PC-3 (cell line): ENCODE data around the gene CFAP161. TPM values are rescaled to one million over a fixed set of nuclear protein-coding genes. Genes with fewer than 3 reads are reported as not detected.

Experiments
- ATAC-seq: fragments of 200-7000 bp; cut with Tn5 transposase; 2 replicates; pipeline ENCODE4 v1.9.1; 2020; ENCODE audit warnings: mild to moderate bottlenecking, moderate library complexity
- BruUV-seq: library from RNA; stranded (reverse); fragments of 400-500 nt; replicated peaks from 2 replicates; lab custom pipeline; 2021; lab: Mats Ljungman, UMichigan
- CTCF ChIA-PET: fragments of 300-600 bp; sonication (Branson Sonifier 250); formaldehyde crosslinking; loops from one replicate; lab custom pipeline; 2022; ENCODE audit warnings: antibody characterized with exemption; lab: Charles Lee
- POLR2A ChIA-PET: fragments of 300-600 bp; sonication (Branson Sonifier 250); formaldehyde crosslinking; loops from one replicate; lab custom pipeline; 2022; ENCODE audit warnings: antibody characterized with exemption; ENCODE audit not compliant: unreplicated experiment; lab: Charles Lee
- DNase-seq: peaks from one replicate; pipeline ENCODE4 v3.0.0-alpha.2; 2015
- H2AFZ ChIP-seq: fragments of 300-600 bp; sonication (generic); 2 replicates; pipeline ENCODE4 v1.6.0; 2016; ENCODE audit warnings: antibody characterized with exemption, low read length
- H3F3A ChIP-seq: fragments of 300-600 bp; sonication (generic); one replicate; pipeline ENCODE4 v1.6.0; 2017; ENCODE audit warnings: antibody characterized with exemption, low read length, control low read depth, mild to moderate bottlenecking; ENCODE audit not compliant: unreplicated experiment
- H3K27ac ChIP-seq: fragments of 300-600 bp; sonication (generic); 2 replicates; pipeline ENCODE4 v1.5.1; 2016; ENCODE audit warnings: mild to moderate bottlenecking, low read length
- H3K27me3 ChIP-seq: fragments of 300-600 bp; sonication (generic); 2 replicates; pipeline ENCODE4 v1.6.1; 2016; ENCODE audit warnings: low read length, mixed read lengths
- H3K36me3 ChIP-seq: fragments of 300-600 bp; sonication (generic); 2 replicates; pipeline ENCODE4 v1.6.1; 2016; ENCODE audit warnings: low read depth, mixed run types, low read length, mixed read lengths
- H3K4me1 ChIP-seq: fragments of 300-600 bp; sonication (generic); 2 replicates; pipeline ENCODE4 v1.5.1; 2016; ENCODE audit warnings: low read length; ENCODE audit not compliant: insufficient read depth
- H3K4me2 ChIP-seq: fragments of 300-600 bp; sonication (generic); 2 replicates; pipeline ENCODE4 v1.6.0; 2016; ENCODE audit warnings: low read length
- H3K4me3 ChIP-seq: fragments of 300-600 bp; sonication (generic); 2 replicates; pipeline ENCODE4 v1.5.1; 2016; ENCODE audit warnings: mild to moderate bottlenecking, low read length, mixed read lengths
- H3K79me2 ChIP-seq: fragments of 300-600 bp; sonication (generic); 2 replicates; pipeline ENCODE4 v1.6.1; 2017; ENCODE audit warnings: low read length, mixed read lengths
- H3K9ac ChIP-seq: fragments of 300-600 bp; sonication (generic); 2 replicates; pipeline ENCODE4 v1.6.0; 2016; ENCODE audit warnings: mild to moderate bottlenecking, low read length
- H3K9me2 ChIP-seq: fragments of 300-600 bp; sonication (generic); replicated peaks from 2 replicates; pipeline ENCODE4 v1.6.1; 2016; ENCODE audit warnings: mixed run types, low read length, mixed read lengths
- H3K9me3 ChIP-seq: fragments of 300-600 bp; sonication (generic); 2 replicates; pipeline ENCODE4 v1.6.1; 2016; ENCODE audit warnings: low read length, mixed read lengths
- H4K20me1 ChIP-seq: fragments of 300-600 bp; sonication (generic); 2 replicates; pipeline ENCODE4 v1.6.1; 2016; ENCODE audit warnings: low read length, mixed read lengths
- CTCF ChIP-seq: fragments of 300-600 bp; sonication (generic); conservative IDR thresholded peaks from 2 replicates; pipeline ENCODE4 v1.5.1; 2017; ENCODE audit warnings: antibody characterized with exemption, low read depth, mild to moderate bottlenecking, low read length
- EZH2 ChIP-seq: fragments of 300-600 bp; sonication (generic); IDR thresholded peaks from one replicate; pipeline ENCODE4 v1.6.1; 2017; ENCODE audit warnings: antibody characterized with exemption, mild to moderate bottlenecking, low read length; ENCODE audit not compliant: unreplicated experiment
- EZH2phosphoT487 ChIP-seq: fragments of 300-600 bp; sonication (generic); IDR thresholded peaks from 2 replicates; pipeline ENCODE4 v1.6.1; 2018; ENCODE audit warnings: mild to moderate bottlenecking, antibody characterized with exemption, low read length, borderline replicate concordance
- intact Hi-C: fragments of 100-400 bp; cut with micrococcal nuclease; formaldehyde crosslinking; loops from 2 replicates; pipeline ENCODE4 v1.9.0; 2023
- total RNA-seq: library from RNA; depleted of rRNA; stranded (reverse); fragments of >200 nt; gene quantifications from 2 replicates; pipeline ENCODE4 v1.2.3, GENCODE V29; 2014

CFAP161 gene
- total RNA-seq, 1 experiment from 2014 or later, result 0.55 TPM

GRCh38 chr15:81088470-81089013 lies 45.5 kb upstream of the CFAP161 start:
- H3K79me2 ChIP-seq, result no peaks in the 10 kb centered on the region
- no peak overlapping the region for H3K9ac ChIP-seq
- H3K4me3 ChIP-seq, result no peak overlapping the region
- no peak for TF ChIP-seq CTCF
- TF ChIP-seq EZH2phosphoT487, result no peak
- TF ChIP-seq EZH2, result no peak
- H2AFZ ChIP-seq, result no peak overlapping the region
- no peaks in the 10 kb centered on the region for H3F3A ChIP-seq
- ChIA-PET CTCF (no interaction called here), POLR2A (no interaction called here)
- intact Hi-C loops, result no loop called here
- H3K4me2 ChIP-seq, result no peak overlapping the region
- no peak overlapping the region for H3K27ac ChIP-seq
- H4K20me1 ChIP-seq, result no peaks in the 10 kb centered on the region
- H3K9me2 ChIP-seq, result no peaks in the 10 kb centered on the region
- peaks cover 17% of the 10 kb centered on the region for H3K4me1 ChIP-seq
- no TSS peak for BruUV-seq
- H3K27me3 ChIP-seq, result no peaks in the 10 kb centered on the region
- ATAC-seq (no peak), DNase-seq (no peak)
- no peaks in the 10 kb centered on the region for H3K9me3 ChIP-seq
- H3K36me3 ChIP-seq, result no peaks in the 10 kb centered on the region

GRCh38 chr15:81091889-81092558 lies 42.0 kb upstream of the CFAP161 start:
- Histone ChIP-seq H3F3A (no peaks in the 10 kb centered on the region), H3K9me2 (no peaks in the 10 kb centered on the region), H3K4me3 (no peak overlapping the region), H4K20me1 (no peaks in the 10 kb centered on the region), H3K36me3 (no peaks in the 10 kb centered on the region), H3K4me2 (peak overlapping the region; percentile 56), H2AFZ (no peak overlapping the region), H3K27ac (no peak overlapping the region), H3K4me1 (peaks cover 10% of the 10 kb centered on the region), H3K27me3 (no peaks in the 10 kb centered on the region), H3K9ac (no peak overlapping the region), H3K79me2 (no peaks in the 10 kb centered on the region), H3K9me3 (no peaks in the 10 kb centered on the region)
- no TSS peak for BruUV-seq
- DNase-seq, result peak; percentile 52
- POLR2A ChIA-PET, result no interaction called here
- TF ChIP-seq EZH2phosphoT487 (no peak), CTCF (no peak), EZH2 (no peak)
- CTCF ChIA-PET, result no interaction called here
- intact Hi-C loops, result no loop called here
- ATAC-seq, result peak; percentile 85

- CTCF ChIA-PET, result no interaction called here
- no peak for TF ChIP-seq EZH2phosphoT487
- TF ChIP-seq EZH2, result no peak
- no peak for TF ChIP-seq CTCF
- Histone ChIP-seq H3K9me2 (no peaks in the 10 kb centered on the region), H3K4me2 (peak overlapping the region; percentile 56; the same call in 1 of the 2 replicates), H4K20me1 (no peaks in the 10 kb centered on the region), H3F3A (no peaks in the 10 kb centered on the region), H3K4me1 (peaks cover 10% of the 10 kb centered on the region), H3K9me3 (no peaks in the 10 kb centered on the region), H3K27ac (no peak overlapping the region), H3K27me3 (no peaks in the 10 kb centered on the region), H3K9ac (no peak overlapping the region), H3K79me2 (no peaks in the 10 kb centered on the region), H3K36me3 (no peaks in the 10 kb centered on the region), H3K4me3 (no peak overlapping the region), H2AFZ (no peak overlapping the region)
- BruUV-seq, result no TSS peak
- intact Hi-C loops, result no loop called here
- DNase-seq (no peak), ATAC-seq (no peak)
- POLR2A ChIA-PET, result no interaction called here
Measured at GRCh38 chr15:81092559-81092902, 41.5 kb upstream of the CFAP161 start.
